DND-41 (cell line): ENCODE results near the gene BICDL1.

ENCODE experiments used
- ATAC-seq: fragments of 200-7000 bp; cut with Tn5 transposase; 3 replicates; pipeline ENCODE4 v1.9.1; 2021; ENCODE audit warnings: low read depth; ENCODE audit not compliant: insufficient read depth
- DNase-seq: peaks from one replicate; pipeline ENCODE4 v3.0.0-alpha.2; 2020
- H2AFZ ChIP-seq: 2 replicates; pipeline ENCODE4 v1.6.0; 2012; ENCODE audit warnings: low read depth, low read length
- H3K27ac ChIP-seq: 2 replicates; pipeline ENCODE4 v1.5.1; 2012; ENCODE audit warnings: low read length, inconsistent platforms
- H3K27me3 ChIP-seq: fragments of 200-600 bp; sonication (generic); 2 replicates; pipeline ENCODE4 v1.6.0; 2012; ENCODE audit warnings: low read length, mild to moderate bottlenecking, inconsistent platforms; ENCODE audit not compliant: insufficient read depth, poor library complexity
- H3K36me3 ChIP-seq: 2 replicates; pipeline ENCODE4 v1.5.1; 2012; ENCODE audit warnings: low read length, inconsistent platforms; ENCODE audit not compliant: insufficient read depth
- H3K4me1 ChIP-seq: 2 replicates; pipeline ENCODE4 v1.5.1; 2012; ENCODE audit warnings: mild to moderate bottlenecking, low read length; ENCODE audit not compliant: insufficient read depth
- H3K4me2 ChIP-seq: 2 replicates; pipeline ENCODE4 v1.6.0; 2012; ENCODE audit warnings: mild to moderate bottlenecking, moderate library complexity, low read length, inconsistent platforms; ENCODE audit not compliant: insufficient read depth
- H3K4me3 ChIP-seq, 2 experiments: fragments of 200-600 bp in 1 of 2; shearing (Covaris generic) in 1 of 2; 2 replicates each; pipeline ENCODE4 v1.5.1; 2012 to 2016; ENCODE audit warnings: inconsistent platforms in 2 of 2, low read length in 2 of 2, mild to moderate bottlenecking in 2 of 2, low read depth in 1 of 2, moderate library complexity in 1 of 2
- H3K79me2 ChIP-seq: 2 replicates; pipeline ENCODE4 v1.6.0; 2012; ENCODE audit warnings: low read length, inconsistent platforms; ENCODE audit not compliant: insufficient read depth
- H3K9ac ChIP-seq: 2 replicates; pipeline ENCODE4 v1.6.0; 2012; ENCODE audit warnings: low read depth, mild to moderate bottlenecking, inconsistent platforms, low read length, moderate library complexity
- H3K9me3 ChIP-seq: 2 replicates; pipeline ENCODE4 v1.5.1; 2012; ENCODE audit warnings: low read length, moderate library complexity, mild to moderate bottlenecking, inconsistent platforms; ENCODE audit not compliant: insufficient read depth, severe bottlenecking
- H4K20me1 ChIP-seq: 2 replicates; pipeline ENCODE4 v1.6.0; 2012; ENCODE audit warnings: low read length; ENCODE audit not compliant: insufficient read depth
- CTCF ChIP-seq: IDR thresholded peaks from 2 replicates; pipeline ENCODE4 v1.5.1; 2012; ENCODE audit warnings: borderline replicate concordance, low read length, moderate library complexity, mild to moderate bottlenecking; ENCODE audit not compliant: poor library complexity, severe bottlenecking; ENCODE audit errors: extremely low read depth
- EZH2 ChIP-seq: IDR thresholded peaks from 3 replicates; pipeline ENCODE4 v1.6.1; 2012; ENCODE audit warnings: borderline replicate concordance, low read depth, mild to moderate bottlenecking, moderate library complexity, low read length, inconsistent platforms; ENCODE audit not compliant: severe bottlenecking

Gene BICDL1

GRCh38 chr12:120125029-120125428, 136.0 kb downstream of the BICDL1 start:
- Histone ChIP-seq H3K27ac (no peak overlapping the region), H2AFZ (no peak overlapping the region), H4K20me1 (no peaks in the 10 kb centered on the region), H3K27me3 (no peaks in the 10 kb centered on the region), H3K9ac (no peak overlapping the region), H3K9me3 (no peaks in the 10 kb centered on the region), H3K4me3 (no peak overlapping the region), H3K36me3 (peaks cover 34% of the 10 kb centered on the region), H3K4me1 (no peaks in the 10 kb centered on the region), H3K4me2 (no peak overlapping the region), H3K79me2 (no peaks in the 10 kb centered on the region)
- TF ChIP-seq CTCF (no peak), EZH2 (no peak)
- ATAC-seq (no peak), DNase-seq (no peak)

GRCh38 chr12:120125792-120126634, 137.0 kb downstream of the BICDL1 start:
- H3K79me2 ChIP-seq: no peaks in the 10 kb centered on the region
- H3K4me3 ChIP-seq: no peak overlapping the region
- H3K4me2 ChIP-seq: no peak overlapping the region
- no peak for DNase-seq
- no peak overlapping the region for H3K9ac ChIP-seq
- H2AFZ ChIP-seq: no peak overlapping the region
- H3K27me3 ChIP-seq: no peaks in the 10 kb centered on the region
- H3K9me3 ChIP-seq: no peaks in the 10 kb centered on the region
- H3K27ac ChIP-seq: no peak overlapping the region
- TF ChIP-seq EZH2 (no peak), CTCF (no peak)
- H3K36me3 ChIP-seq: peaks cover 44% of the 10 kb centered on the region
- H3K4me1 ChIP-seq: no peaks in the 10 kb centered on the region
- ATAC-seq: no peak
- H4K20me1 ChIP-seq: 0 out of 2 replicates have a peak, but pooled peaks cover under 1% of the 10 kb centered on the region

- H3K27me3 ChIP-seq: no peaks in the 10 kb centered on the region
- H2AFZ ChIP-seq: no peak overlapping the region
- DNase-seq (no peak), ATAC-seq (no peak)
- H3K9ac ChIP-seq: no peak overlapping the region
- no peaks in the 10 kb centered on the region for H3K4me1 ChIP-seq
- peaks cover 50% of the 10 kb centered on the region for H3K36me3 ChIP-seq
- H3K4me2 ChIP-seq: no peak overlapping the region
- H3K27ac ChIP-seq: no peak overlapping the region
- no peaks in the 10 kb centered on the region for H3K9me3 ChIP-seq
- 0 out of 2 replicates have a peak, but pooled peaks cover 4% of the 10 kb centered on the region for H4K20me1 ChIP-seq
- no peak overlapping the region for H3K4me3 ChIP-seq
- TF ChIP-seq CTCF (no peak), EZH2 (no peak)
- H3K79me2 ChIP-seq: no peaks in the 10 kb centered on the region
Observed at GRCh38 chr12:120126635-120127005, 137.6 kb downstream of the BICDL1 start.
